Esophagus squamous epithelium (tissue), 4 donors: ENCODE results near the gene SMYD3.

ENCODE experiments used
- CTCF ChIP-seq, 6 experiments: fragments of 450-650 bp in 4 of 6; fragments of 200-600 bp in 2 of 6; sonication (generic) in 2 of 6; IDR thresholded peaks; one replicate each; pipeline ENCODE4 v1.5.1; 2016 to 2019; ENCODE audit warnings: antibody characterized with exemption in 6 of 6, mild to moderate bottlenecking in 4 of 6, moderate library complexity in 4 of 6
- POLR2A ChIP-seq, 4 donors: fragments of 450-650 bp; IDR thresholded peaks; one replicate each; pipeline ENCODE4 v1.6.1; 2017; ENCODE audit warnings: antibody characterized with exemption in 4 of 4, mild to moderate bottlenecking in 4 of 4, moderate library complexity in 3 of 4

GRCh38 chr1:246008363-246008831 lies 498.7 kb downstream of the SMYD3 start:
- TF ChIP-seq CTCF (IDR thresholded peaks at IDR 0.05) (no peak), POLR2A (IDR thresholded peaks at IDR 0.05) (no peak)
